ENCODE results near the gene FAM111A. TPM values are rescaled to one million over a fixed set of nuclear protein-coding genes. Genes with fewer than 3 reads are reported as not detected.
"Not testable (repeated sequence)": the region's sequence is repeated elsewhere in the genome, so short reads cannot be mapped to it uniquely, and the experiment has no call there.

Gene FAM111A
- total RNA-seq = 10 to 100 TPM in 1 of 2 donors, 1 to 10 TPM in 1; 7.8 to 14.6 TPM
- long read RNA-seq, partial matches to known transcripts = 0 of 2 reads
- long read RNA-seq, other reads (novel, unspliced or antisense) = 2 of 2 reads

- DNase-seq (peak; percentile 90), ATAC-seq (peak; percentile 94 to 95)
- intact Hi-C loops (cut with DNase I) = loop anchor here in 1 of 2 donors (10.0 kb wide), 1 partner anchor 558 kb away; no protein-coding TSS in a partner anchor
These were observed at the start of gene FAM111A for GRCh38 chr11:59142530-59143507. TSS of gene FAM111A (plus strand) at chr11:59142856. CDS start at chr11:59148873, 6,017 bp downstream.

DNA sequence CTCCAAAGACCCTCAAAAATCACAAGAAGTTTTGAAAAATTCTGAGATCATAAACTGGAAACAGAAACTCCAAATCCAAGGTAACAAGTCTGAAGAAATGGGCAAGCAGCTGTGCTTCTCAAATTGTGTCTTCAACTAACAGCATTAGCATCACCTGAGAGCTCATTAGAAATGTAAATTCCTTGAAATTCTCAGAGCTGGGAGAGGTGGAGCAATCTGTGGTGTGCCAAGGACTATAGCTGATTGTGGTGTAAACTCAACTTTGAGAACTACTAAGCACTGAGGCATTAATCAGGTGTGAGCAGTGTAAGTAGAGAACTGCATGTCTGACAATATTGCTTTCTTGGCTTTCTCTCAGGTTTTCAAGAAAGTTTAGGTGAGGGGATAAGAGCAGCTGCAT, 49.1 kb upstream of the FAM111A start:
- not testable (repeated sequence) for ATAC-seq

DNA sequence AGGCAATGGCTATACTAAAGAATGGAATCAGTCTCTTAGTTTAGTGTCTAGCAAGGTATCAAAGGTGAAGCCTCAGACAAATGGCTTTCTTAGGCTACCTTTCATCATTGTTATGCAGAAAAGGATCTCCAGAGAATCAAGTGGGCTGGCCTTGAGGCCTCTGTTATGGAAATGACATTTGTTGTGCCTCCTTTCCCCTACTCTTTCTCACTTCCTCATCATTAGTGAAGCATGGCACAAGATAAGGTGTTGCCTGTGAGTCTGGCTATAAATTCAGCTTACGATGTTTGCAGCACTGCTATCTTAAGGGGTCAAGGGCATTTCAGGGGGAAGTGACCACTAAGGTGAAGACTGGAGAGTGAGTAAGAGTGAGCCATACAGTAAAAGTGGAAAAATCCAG, 47.4 kb upstream of the FAM111A start:
- intact Hi-C loops (cut with DNase I) = loop anchor here in 1 of 2 donors (5.0 kb wide), 1 partner anchor 42 kb away; no protein-coding TSS in a partner anchor
- ATAC-seq, DNase-seq: not testable (repeated sequence)

More for the DNA sequence above, 49.1 kb upstream of the FAM111A start:
- intact Hi-C loops (cut with DNase I); DNase-seq: not testable (repeated sequence)

DNA sequence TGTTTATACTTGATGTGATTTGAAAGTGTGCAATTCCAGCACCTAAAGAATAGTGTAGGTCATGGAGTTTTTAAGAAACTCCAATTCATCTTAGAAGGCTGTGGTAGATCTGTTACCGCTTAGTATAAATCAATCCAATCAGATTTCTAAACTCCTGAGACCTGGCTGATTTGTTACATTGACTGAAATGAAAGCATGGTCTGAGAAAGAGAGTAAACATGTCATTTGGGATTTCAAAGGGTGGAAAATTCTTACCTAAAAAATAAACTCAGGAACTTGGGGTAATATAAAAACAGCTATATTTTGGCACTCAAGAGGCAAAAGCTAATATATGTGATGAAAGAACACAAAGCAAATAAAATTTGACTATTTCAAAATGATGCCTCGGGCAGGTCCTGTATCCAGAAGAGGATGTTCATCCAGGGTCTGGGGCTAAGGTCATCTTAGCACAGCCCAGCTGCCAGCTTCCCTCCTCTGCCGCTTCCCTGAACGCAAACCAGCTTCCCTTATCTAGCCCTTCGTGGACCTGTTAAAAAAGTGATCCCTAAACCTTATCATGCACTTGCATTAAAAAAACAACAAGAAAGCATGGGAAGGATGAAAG, 46.6 kb upstream of the FAM111A start:
- intact Hi-C loops (cut with DNase I) = loop anchor here in 1 of 2 donors (2.0 to 5.0 kb wide), 2 partner anchors 41 to 63 kb away; no protein-coding TSS in a partner anchor
- DNase-seq, ATAC-seq: not testable (repeated sequence)

DNA sequence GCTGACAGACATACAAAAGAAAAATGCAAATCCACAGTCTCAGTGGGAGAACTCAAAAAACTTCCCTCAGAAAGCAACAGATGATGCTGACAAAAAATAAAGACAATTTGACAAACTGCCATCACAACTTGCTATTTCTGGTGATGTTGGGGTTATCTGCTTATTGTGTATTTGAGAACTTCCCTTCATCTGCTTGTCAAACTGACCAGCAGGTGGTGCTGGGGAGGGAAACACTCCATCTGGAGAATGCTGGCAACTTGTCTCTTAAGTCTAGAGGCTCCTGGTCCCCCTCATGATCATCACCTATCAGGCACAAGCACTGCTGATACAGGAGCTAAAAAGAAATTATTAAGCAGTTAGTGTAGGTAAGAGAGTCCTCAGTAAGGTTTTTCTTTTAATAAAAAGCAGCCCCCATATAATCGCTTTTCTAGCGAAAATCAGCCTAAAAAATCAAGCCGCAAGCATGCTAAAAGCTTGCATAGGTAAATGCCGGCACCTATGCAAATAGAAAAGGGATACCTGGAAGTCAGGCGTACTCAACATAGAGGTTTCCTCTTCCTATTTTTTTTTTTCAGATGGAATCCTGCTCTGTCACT, 45.4 kb upstream of the FAM111A start:
- no peak for ATAC-seq
- intact Hi-C loops (cut with DNase I) = loop anchor here in 1 of 2 donors (2.0 to 5.0 kb wide), 2 partner anchors 40 to 62 kb away; no protein-coding TSS in a partner anchor
- DNase-seq = peak; percentile 70

GRCh38 chr11:59097938-59098337, 44.7 kb upstream of the FAM111A start:
- intact Hi-C loops (cut with DNase I) = loop anchor here in 1 of 2 donors (2.0 to 5.0 kb wide), 2 partner anchors 39 to 61 kb away; no protein-coding TSS in a partner anchor
- not testable (repeated sequence) for DNase-seq, ATAC-seq

GRCh38 chr11:59102259-59102765, 40.3 kb upstream of the FAM111A start:
- DNase-seq = peak; percentile 50
- intact Hi-C loops (cut with DNase I) = no loop called here
- ATAC-seq = peak in 1 of 2 donors; percentile 12

GRCh38 chr11:59106363-59107336, 36.0 kb upstream of the FAM111A start, which contains the start of gene FAM111B:
TSS of gene FAM111B (plus strand) at chr11:59107237. CDS start at chr11:59109626, 2,389 bp downstream.
- peak; percentile 97 to 99 for ATAC-seq
- intact Hi-C loops (cut with DNase I) = no loop called here
- peak; percentile 88 for DNase-seq

- DNase-seq; intact Hi-C loops (cut with DNase I); ATAC-seq: not testable (repeated sequence)
These were observed 34.9 kb upstream of the FAM111A start for GRCh38 chr11:59107721-59108120.

- ATAC-seq (no peak), DNase-seq (no peak)
- intact Hi-C loops (cut with DNase I) = no loop called here
These were observed 30.2 kb upstream of the FAM111A start for GRCh38 chr11:59112494-59112893.

DNA sequence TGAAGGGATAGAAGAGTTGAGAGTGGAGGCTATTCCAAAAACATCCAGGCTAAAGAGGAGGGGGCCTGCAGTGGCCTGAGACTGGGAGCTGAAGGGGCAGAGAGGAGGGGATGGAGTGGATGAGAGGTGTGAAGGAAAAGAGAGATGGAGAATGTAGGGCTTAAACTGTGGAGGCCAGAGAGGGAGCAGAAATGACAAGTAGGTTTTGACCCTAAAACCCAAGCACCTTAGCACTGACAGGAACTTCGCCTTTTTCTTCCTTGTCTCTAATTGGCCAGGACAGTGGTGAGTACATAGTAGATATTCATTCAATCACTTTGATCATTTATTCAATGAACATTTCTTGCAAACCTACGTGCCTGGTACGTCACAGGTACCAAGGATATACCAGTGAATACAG, 28.3 kb upstream of the FAM111A start:
- intact Hi-C loops (cut with DNase I) = no loop called here
- ATAC-seq (no peak), DNase-seq (no peak)

- no peak for DNase-seq
- intact Hi-C loops (cut with DNase I) = no loop called here
- ATAC-seq = no peak
These were observed 27.1 kb upstream of the FAM111A start for GRCh38 chr11:59115553-59115952.

DNA sequence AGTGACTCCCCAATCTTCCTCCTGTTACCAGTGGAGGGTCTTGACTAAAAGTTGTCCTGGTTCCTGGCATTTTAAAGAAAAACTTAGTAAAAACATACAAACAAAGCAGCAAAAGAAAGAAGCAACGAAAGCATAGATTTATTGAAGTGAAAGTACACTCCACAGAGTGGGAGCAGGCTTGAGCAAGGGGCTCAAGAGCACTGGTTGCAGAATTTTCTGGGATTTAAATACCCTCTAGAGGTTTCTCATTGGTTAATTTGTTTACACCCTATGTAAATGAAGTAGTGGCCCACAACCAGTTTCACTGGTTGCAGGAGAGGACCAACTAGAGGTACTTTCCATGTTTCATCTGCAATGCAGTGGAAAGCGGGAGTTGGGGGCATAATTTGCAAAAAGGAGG, 24.9 kb upstream of the FAM111A start:
- intact Hi-C loops (cut with DNase I) = no loop called here

GRCh38 chr11:59119826-59120225, 22.8 kb upstream of the FAM111A start:
- ATAC-seq = no peak
- intact Hi-C loops (cut with DNase I) = no loop called here
- no peak for DNase-seq

More for the DNA sequence above, 24.9 kb upstream of the FAM111A start:
- no peak for DNase-seq
- no peak for ATAC-seq

GRCh38 chr11:59135648-59136461, 6.8 kb upstream of the FAM111A start:
- intact Hi-C loops (cut with DNase I) = loop anchor here in 1 of 2 donors (5.0 to 10.0 kb wide), 2 partner anchors 39 to 461 kb away; no protein-coding TSS in a partner anchor
- peak; percentile 97 to 98 for ATAC-seq
- DNase-seq = peak; percentile 84

DNA sequence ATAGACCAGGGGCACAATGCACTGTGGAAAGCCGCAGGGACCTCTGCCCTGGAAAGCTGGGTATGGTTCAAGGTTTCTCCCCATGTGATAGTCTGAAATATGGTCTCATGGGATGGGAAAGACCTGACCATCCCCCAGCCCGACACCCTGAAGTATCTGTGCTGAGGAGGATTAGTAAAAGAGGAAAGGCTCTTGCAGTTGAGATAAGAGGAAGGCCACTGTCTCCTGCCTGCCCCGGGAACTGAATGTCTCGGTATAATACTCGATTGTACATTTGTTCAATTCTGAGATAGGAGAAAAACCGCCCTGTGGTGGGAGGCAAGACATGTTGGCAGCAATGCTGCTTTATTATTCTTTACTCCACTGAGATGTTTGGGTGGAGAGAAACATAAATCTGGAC, 6.1 kb upstream of the FAM111A start:
- not testable (repeated sequence) for ATAC-seq, DNase-seq
- intact Hi-C loops (cut with DNase I) = loop anchor here in 1 of 2 donors (5.0 to 10.0 kb wide), 2 partner anchors 39 to 462 kb away; no protein-coding TSS in a partner anchor

All from left cardiac atrium (tissue), 4 donors.